DND-41 (cell line): ENCODE results near the gene NCOA4.

Experiments
- EZH2 ChIP-seq: IDR thresholded peaks from 3 replicates; pipeline ENCODE4 v1.6.1; 2012; ENCODE audit warnings: borderline replicate concordance, low read depth, mild to moderate bottlenecking, moderate library complexity, low read length, inconsistent platforms; ENCODE audit not compliant: severe bottlenecking
- TF ChIP-seq, protein P1 (sequence below): IDR thresholded peaks from 2 replicates; pipeline ENCODE4 v1.5.1; 2012; ENCODE audit warnings: borderline replicate concordance, low read length, moderate library complexity, mild to moderate bottlenecking; ENCODE audit not compliant: poor library complexity, severe bottlenecking; ENCODE audit errors: extremely low read depth

DNA sequence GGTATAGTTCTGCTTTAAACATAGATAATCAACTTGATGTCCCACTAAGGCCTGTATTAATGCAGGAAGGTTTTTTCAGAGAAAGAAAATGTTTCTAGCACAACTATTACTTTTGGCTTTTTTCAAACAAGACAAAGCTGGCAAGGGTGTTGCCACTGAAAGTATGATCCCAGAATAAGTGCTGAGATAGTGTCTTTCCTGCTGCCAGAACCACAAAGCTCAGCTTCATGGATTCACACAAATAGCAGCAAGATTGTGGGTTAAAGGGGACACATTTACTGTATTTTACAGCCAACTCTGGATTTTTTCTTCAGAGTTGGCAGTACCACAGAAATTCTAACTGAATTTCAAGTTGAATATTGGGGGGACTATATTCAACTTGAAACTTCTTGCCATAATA is 4.3 kb downstream of the NCOA4 start:
- TF ChIP-seq, protein P1, sequence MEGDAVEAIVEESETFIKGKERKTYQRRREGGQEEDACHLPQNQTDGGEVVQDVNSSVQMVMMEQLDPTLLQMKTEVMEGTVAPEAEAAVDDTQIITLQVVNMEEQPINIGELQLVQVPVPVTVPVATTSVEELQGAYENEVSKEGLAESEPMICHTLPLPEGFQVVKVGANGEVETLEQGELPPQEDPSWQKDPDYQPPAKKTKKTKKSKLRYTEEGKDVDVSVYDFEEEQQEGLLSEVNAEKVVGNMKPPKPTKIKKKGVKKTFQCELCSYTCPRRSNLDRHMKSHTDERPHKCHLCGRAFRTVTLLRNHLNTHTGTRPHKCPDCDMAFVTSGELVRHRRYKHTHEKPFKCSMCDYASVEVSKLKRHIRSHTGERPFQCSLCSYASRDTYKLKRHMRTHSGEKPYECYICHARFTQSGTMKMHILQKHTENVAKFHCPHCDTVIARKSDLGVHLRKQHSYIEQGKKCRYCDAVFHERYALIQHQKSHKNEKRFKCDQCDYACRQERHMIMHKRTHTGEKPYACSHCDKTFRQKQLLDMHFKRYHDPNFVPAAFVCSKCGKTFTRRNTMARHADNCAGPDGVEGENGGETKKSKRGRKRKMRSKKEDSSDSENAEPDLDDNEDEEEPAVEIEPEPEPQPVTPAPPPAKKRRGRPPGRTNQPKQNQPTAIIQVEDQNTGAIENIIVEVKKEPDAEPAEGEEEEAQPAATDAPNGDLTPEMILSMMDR: no peak
- TF ChIP-seq EZH2: no peak
